ENCODE measurements around the gene KCTD21.
"Not testable (repeated sequence)": the region's sequence is repeated elsewhere in the genome, so short reads cannot be mapped to it uniquely, and the experiment has no call there.

Gene KCTD21

DNA sequence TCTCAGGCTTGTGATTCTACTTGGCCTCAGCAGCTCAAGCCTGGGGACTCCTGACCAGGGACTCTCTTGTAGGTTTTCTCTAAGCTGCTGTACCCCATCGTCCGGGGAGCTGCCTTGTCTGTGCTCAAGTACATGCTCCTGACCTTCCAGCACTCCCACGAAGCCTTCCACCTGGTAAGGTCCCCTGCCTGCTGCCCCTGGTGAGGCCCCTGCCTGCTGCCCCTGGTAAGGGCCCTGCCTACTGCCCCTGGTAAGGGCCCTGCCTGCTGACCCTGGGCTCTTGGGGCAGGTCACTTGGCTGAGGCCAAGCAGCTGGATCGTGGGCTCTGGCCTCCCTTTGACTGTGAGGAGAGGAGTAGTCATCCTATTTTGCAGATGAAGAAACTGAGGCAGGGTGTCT, 11.6 kb upstream of the KCTD21 start:
- no peak for DNase-seq

DNA sequence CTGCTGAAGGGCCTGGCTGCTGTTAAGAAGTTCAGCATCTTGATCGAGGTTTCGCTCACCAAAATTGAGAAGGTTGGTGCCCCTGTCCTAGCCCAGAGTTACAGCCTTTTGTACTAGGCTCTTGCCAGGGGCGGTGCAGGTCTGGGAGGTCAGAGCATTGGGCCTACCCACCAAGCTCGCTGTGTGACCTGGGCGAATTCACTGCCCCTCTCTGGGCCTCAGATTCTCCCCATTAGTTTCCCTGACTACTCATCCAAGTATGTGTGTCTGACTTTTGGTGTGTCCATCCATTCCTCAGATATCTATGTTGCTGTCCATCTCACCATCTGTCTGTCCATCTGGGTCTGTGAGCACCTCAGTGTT, 11.2 kb upstream of the KCTD21 start:
- no peak for DNase-seq

DNA sequence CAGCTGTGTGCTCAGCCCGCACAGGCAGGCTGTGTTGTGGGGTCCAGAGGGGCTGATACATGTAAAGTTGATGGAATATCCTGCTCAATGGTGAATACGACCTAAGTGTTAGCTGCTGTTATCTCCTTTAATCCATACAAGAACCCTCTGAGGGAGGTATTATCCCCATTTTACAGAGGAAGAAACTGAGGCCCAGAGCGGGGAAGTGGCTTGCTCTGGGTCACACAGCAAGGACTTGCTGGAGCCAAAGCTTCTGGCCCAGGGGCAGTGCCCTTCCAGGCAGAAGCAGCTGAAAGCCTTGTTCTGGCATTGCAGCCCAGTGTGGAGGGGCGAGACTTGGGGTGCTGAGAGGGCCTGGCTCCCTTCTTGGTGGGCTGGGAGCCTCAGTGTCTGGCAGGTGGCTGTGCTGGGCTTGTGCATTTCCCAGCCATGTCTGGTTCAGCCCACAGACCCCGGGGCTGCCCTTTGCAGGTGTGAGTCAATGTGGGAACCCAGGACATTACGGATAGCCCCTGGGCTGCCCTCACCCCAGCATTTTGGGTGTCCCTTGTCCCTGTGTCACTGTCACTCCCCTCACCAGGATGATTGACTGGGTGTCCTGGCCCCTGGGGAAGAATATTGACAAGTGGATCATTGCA, 10.7 kb upstream of the KCTD21 start:
- DNase-seq = no peak

DNA sequence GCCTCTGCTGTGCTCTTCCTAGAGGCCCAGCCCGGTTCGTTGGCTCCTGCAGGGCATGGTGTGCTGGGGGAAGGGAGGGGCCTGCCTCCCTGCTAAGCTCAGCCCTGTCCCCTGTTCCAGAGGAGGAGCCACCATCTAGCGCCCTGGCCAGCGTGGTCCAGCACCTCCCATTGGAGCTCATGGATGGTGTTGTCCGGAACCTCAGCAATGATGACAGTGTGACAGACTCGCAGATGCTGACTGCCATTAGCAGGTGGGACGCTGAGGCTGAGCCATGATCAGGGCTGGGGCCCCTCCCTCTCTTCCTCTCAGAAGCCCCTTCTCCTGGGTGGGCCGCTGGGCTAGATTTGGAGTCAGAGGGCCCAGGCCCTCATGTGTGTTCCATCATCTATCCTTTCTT, 9.4 kb upstream of the KCTD21 start:
- no peak for DNase-seq

DNA sequence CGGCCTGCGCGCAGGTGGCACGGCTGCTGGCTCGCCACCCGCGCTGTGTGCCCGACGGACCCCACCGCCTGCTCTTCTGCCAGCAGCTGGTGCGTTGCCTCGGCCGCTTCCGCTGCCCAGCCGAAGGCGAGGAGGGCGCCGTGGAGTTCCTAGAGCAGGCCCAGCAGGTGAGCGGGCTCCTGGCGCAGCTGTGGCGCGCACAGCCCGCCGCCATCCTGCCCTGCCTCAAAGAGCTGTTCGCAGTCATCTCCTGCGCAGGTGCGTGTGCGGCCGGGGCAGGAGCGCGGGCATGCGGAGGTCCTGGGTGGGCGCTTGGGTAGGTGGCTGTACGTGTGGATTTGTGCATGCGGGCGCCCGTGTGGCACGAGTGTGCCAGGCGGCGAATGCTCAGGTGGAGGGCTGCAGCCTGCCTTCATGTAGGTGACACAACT, 8.2 kb upstream of the KCTD21 start:
- no peak for DNase-seq

DNA sequence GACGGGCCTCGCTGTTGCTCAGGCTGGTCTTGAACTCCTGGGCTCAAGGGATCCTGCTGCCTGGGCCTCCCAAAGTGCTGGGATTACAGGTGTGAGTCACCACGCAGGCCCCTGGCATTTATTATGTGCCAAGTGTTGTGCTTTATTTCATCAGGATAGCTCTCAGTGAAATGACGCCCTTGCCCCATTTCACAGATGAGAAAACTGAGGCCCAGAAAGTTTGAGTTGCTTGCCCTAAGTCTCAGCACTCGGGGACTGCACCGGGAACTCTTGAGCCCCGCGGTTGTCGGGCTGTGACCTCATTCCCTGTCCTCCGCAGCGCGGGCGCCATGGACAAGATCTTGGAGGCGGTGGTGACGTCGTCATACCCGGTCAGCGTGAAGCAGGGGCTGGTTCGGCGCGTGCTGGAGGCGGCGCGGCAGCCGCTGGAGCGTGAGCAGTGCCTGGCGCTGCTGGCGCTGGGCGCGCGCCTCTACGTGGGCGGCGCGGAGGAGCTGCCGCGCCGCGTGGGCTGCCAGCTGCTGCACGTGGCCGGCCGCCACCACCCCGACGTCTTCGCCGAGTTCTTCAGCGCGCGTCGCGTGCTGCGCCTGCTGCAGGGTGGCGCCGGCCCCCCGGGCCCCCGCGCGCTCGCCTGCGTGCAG, 7.6 kb upstream of the KCTD21 start:
- DNase-seq = no peak

DNA sequence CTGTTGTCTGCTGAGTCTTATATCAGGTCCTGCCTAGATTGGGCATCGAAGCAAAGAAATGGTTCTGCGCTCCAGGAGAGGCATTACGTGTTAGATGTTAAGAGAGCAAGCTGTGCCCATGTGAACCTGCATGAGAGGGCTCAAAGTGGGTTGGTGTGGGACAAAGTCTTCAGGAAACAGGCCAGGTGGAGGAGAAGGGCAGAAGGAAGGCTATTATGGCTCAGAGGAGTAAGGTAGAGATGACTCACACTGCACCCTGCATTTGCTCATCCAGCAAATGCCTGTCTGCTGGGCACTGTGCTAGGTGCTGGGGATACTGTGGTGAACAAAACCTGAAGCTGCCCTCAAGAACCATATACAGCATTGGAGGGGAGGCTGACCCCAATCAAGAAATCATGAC, 6.1 kb upstream of the KCTD21 start:
- DNase-seq = no peak

DNA sequence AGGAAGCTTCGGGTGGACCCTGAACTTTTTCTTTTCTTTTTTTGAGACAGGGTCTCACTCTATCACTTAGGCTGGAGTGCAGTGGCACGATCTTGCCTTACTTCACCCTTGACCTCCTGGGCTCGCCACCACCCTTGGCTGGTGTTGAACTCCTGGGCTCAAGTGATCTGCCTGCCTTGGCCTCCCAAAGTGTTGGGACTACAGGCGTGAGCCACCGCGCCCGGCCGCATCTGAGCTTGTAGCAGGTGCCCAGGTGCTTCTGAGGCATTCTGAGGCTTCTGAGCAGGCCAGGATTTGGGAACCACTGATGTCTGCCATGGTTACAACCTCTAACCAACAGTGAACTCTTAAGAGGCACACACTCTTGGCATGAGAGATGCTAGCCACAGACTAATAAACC, 5.4 kb upstream of the KCTD21 start:
- DNase-seq = no peak

DNA sequence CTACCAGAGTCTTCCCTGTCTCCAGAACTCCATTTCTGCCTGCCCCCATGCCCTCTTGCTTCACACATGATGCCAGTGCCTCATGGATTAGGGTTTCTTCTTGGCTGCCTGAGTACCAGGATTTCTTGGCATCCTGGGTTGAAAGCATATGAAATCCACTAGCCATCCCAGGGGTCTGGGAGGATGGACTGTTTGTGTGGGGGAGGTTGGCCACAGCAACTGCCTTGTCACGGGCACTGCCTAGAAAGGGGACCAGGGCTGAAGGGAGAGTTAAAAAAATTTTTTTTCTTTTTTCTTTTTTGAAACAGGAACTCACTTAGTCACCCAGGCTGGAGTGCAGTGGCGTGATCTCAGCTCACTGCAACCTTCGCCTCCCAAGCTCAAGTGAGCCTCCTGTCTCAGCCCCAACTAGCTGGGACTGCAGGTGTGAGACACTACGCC, 4.5 kb upstream of the KCTD21 start:
- no peak for DNase-seq

DNA sequence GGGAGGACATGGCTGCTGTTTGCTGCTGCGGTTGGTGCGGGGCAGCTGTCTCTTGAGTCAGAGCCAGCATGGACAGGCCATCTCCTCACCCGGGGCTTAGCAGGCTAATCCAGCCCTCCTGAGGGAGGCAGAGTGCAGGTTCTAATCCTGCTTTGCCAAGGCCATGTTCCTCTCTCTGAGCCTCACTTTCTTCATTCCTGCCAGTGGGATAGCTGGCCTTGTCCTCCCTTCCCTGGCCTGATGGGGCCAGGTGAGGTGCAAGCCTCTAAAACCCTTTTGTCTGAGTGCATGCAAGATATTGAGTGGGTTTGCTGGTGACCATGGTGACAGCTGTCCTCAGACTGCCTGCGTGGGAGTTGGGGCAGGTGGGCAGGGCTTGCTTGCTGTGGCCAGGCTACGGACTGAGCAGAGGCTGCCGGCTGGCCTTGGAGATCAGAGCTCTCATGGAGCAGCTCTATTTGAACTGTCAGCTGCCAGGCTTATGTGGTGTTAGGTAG, 3.8 kb upstream of the KCTD21 start:
- DNase-seq = no peak

DNA sequence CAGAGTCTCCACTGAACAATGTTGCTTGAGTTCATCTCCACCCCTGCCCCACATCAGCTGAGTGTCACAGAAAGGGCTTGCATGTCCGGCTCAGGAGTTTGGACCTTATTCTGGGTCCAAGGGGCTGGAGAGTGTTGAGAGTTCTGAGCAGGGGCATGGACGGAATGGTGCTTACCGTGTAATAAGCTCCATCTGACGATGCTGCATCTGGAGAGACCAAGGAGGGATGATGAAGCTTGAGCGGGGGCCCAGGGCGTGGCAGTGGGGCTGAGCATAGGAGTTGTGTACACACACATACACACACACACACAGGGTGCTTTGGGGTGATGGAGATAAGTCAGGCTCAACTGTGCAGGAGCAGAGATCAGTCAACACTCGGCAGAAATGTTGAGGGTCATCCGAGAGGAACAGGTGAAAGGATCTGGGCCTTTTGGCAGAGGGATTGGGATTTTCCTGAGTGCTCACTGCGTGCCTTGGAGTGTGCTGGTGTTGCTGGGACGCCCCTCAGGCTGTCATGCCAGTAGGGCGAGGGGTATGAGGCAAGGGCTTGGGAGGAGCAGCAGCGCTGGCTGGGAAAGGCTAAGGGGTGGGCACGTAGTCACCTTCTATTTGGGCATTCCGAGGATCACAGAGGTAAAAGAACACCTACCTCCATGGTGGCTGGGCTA, 2.6 kb upstream of the KCTD21 start:
- no peak for DNase-seq

DNA sequence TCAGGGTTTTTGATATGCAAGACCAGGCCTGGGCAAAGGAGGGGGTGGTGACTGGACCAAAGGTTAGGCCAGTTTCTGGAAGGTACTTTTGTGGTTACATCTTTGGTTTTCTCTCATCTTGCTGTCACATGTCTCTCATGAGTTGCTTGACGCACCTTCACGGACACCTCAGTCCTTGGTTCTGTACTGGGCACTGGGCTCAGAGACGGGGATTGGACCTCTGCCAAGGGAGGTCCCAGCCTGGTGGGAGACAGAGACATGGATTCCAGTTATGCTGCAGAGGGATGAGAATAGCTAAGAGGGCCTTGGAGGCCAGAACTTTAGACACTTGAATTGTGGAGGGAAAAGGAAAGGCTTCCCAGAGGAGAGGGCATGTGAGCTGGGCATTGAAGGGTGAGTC, 1.9 kb upstream of the KCTD21 start:
- DNase-seq = no peak

DNA sequence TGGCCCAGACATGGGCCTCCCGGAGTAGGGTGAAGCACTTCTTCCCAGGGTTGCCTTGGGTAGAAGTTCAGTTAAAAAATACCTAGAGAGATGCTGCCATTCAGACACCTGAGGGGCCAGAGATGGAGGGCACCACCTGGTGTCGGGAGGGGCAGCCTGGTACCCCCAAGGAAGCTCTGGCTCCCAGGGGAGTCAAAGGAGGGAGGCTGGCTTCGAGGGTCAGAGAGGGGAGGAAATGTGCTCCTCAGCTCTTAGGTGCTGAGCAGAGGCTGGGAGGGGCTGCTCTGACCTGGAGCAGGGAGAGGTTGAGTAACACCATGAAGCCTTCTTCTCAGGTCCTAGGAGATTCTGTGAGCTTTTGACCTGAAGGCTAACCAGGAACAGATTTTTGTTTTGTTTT, 1.4 kb upstream of the KCTD21 start:
- DNase-seq = no peak

DNA sequence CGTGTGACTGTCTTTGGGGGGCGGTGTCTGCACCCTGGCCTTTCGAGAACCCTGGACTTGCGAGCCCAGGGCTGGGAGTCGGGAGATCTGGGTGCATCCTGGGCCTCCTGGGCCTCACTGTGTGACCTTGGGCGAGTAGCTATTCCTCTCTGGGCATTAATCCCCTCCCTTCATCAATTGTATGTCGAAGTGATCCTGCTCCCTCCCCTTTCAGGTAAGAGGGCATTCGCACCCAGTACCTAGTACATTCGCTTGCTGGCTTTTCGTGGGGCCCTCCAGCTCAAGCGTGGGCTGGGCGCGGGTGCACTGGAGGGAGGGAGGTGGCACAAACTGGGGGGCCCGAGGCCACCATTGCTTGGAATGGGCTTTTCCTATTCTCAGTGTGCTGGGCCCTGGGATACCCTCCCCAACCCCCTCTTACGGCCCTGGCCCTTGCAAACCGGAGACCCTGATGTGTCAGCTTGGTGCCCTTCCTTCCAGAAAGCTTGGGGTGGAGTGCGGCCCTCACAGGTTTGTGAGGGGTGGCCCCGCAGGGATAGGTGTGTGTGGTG, 823 bp upstream of the KCTD21 start:
- DNase-seq = no peak

DNA sequence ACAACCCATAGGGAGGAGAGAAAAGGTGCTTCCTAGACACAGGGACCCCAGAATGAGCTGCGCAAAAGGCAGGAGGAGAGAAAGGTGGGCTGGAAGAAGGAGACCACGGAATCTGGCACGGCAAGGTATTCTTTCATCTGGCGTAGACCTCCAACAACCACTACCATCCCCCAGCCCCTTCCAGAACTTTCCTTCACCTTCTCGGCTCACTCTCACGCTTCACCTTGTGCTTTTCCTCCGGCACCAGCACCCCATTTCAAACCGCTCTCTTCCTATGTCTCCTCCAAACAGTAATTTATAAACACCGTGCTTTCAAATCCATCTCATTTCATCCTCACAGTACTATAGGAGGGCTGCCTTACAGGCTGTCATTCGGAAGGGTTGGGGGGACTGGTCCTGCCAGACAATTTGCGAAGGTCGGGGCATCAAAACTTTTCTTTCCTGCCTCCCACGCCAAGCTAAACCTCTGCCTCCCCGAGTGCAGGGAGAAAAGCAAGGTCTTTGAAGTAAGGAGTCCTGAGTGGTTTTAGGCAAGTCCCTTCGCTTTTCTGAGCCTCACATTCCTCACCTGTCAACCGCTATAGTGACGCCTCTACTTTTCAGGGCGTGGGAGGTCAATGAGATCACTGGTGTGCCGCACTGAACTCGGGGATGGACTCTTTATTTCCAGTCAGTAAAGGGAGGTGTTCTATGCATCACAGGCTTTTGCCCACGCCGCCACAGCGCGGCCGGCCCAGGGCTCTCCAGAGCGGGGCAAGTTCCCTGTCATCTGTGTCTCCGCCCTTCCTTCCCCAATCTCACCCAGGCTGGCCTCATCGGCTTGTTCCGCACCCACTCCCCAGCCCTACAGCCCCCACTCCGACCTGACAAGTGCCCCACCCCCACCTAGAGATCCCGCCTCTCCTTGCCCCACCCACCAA, 800 bp downstream of the KCTD21 start:
- peak; percentile 76 for DNase-seq

DNA sequence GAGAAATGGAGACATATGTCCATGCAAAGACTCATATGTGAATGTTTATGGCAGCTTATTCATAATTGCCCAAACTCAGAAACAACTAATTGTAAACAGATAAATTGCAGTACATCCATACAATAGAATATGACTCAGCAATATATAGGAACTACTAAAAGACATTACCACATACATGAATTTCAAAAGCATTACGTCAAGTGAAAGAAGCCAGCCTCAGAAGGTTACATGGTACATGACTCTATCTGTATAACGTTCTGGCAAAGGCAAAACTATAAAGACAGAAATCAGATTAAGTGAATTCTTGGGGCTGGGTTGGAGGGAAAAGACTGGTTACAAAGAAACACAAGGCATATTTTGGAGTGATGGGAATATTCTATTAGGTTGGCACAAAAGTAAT, 7.2 kb downstream of the KCTD21 start:
- no peak for DNase-seq

DNA sequence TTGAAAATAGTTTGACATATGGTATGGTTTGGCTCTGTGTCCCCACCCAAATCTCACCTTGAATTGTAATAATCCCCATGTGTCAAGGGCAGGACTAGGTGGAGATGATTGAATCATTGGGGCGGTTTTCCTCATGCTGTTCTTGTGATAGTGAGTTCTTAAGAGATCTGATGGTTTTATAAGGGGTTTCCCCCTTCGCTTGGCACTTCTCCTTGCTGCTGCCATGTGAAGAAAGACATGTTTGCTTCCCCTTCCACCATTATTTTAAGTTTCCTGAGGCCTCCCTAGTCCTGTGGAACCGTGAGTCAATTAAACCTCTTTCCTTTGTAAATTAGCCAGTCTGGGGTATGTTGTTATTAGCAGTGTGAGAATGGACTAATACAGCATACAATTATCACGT, 7.7 kb downstream of the KCTD21 start:
- no peak for DNase-seq

DNA sequence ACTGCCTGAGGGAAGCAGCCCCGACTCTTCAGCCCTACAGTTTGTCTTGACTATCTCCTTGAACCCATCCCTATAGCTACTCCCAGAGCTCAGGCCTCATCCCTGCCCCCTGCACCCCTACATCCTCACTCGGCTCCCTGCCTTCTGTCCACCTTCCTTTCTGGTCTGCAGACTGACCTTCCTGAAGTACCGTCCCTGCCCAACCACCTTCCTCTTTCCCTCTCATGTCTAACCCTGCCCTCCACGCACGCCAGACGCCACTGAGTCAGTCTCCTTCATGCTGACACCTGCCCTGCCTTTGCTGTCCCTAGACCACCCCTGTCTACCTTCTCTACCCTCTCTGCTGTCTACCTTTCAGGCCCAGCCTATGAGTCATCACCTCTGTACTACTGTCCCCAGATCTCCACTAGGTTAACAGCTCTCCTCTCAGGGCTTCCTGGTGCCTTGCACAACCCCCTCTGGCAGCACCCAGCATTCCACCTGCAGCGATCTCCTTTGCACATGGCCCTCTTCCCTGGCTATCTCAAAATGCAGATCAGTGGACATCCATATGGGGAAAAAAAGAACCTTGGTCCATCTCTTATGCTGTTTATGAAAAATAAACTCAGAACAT, 8.9 kb downstream of the KCTD21 start:
- DNase-seq = no peak

DNA sequence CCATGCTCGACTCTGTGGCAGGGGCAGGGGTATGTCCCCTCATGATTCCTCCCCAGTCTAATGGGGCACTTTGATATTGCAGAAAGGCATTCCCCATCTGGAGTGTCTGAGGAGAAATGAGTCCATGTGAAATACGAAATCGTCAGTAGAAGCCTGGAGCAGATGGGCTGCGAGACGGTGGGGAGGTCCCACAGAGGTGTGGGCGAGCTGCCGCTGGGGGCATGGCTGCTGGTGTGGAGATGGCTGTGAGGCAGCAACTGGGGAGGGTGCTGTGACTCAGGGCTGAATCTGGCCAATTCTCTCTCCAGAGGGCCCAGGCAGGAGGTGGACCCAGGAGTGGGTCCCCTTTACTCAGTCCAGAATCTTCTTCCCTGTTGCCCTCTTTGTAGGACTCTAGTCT, 11.2 kb downstream of the KCTD21 start:
- DNase-seq = no peak

DNA sequence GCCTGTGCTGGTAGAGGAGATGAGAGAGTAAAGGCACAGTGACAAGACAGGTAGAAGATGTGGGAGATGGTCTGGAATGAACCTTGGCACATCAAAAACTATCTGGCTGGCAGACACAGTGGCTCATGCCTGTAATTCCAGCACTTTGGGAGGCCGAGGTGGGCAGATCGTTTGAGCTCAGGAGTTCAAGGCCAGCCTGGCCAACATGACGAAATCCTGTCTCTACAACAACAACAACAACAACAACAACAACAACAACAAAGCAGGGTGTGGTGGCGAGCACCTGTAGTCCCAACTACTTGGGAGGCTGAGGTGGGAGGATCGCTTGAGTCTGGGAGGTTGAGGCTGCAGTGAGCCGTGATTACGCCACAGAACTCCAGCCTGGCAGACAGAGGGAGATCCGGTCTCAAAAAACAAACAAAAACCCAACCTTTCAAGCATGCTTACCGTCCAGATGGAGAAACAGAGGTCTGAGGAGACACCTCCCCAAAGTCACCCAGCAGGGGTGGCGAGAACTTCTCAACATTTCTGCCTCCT, 11.8 kb downstream of the KCTD21 start:
- DNase-seq = no peak

DNA sequence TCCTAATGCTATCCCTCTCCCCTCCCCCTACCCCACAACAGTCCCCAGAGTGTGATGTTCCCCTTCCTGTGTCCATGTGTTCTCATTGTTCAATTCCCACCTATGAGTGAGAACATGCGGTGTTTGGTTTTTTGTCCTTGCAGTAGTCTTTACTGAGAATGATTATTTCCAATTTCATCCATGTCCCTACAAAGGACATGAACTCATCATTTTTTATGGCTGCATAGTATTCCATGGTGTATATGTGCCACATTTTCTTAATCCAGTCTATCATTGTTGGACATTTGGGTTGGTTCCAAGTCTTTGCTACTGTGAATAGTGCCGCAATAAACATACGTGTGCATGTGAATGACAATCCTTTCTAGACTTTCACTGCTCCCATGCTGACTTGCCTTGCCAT, 12.6 kb downstream of the KCTD21 start:
- not testable (repeated sequence) for DNase-seq

DNA sequence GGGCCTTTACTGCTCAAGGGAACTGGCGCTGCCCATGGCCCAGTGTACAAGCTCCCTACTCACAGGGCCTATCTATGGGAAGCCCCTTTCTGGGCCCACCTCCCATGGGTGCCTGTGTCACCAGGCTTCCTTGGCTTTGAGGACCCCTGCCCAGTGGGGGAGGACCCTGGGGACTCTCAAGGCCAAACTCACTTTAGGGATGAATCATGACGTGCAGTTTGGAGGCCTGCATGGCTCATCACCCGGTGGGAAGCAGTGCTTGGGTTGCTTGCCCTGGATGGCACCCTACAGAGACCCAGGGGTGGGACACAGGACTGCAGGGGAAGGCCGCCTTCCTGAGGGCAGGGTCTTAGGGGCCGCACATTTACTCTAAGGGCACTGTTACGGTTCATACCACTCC, 16.5 kb downstream of the KCTD21 start:
- DNase-seq = no peak

Data from activated T-cell treated with anti-CD3 and anti-CD28 coated beads for 4 hours (primary cell).